CD4-positive, alpha-beta T cell (primary cell): ENCODE results near the gene FSHR. TPM values are rescaled to one million over a fixed set of nuclear protein-coding genes. Genes with fewer than 3 reads are reported as not detected.

Experiments used
- ATAC-seq: fragments of 200-7000 bp; cut with Tn5 transposase; one replicate; pipeline ENCODE4 v1.10.0; 2022; ENCODE audit warnings: mild to moderate bottlenecking; ENCODE audit not compliant: poor library complexity
- CTCF ChIA-PET: fragments of 350-600 bp; sonication (Branson Sonifier 250); formaldehyde crosslinking; loops from one replicate; lab custom pipeline; 2021; ENCODE audit warnings: antibody characterized with exemption, inconsistent platforms; lab: Charles Lee
- POLR2A ChIA-PET: fragments of 350-600 bp; sonication (Branson Sonifier 250); formaldehyde crosslinking; loops from one replicate; lab custom pipeline; 2021; ENCODE audit warnings: antibody characterized with exemption, inconsistent platforms; lab: Charles Lee
- DNase-seq, 14 experiments: peaks; one replicate each; pipeline ENCODE4 v3.0.0-alpha.2; 2013 to 2020; ENCODE audit warnings: mixed read lengths in 2 of 14
- H3K27ac ChIP-seq, 2 donors: one replicate each; pipeline versions ENCODE4 v1.5.1 to v1.7.0; 2013; ENCODE audit warnings: low read length in 2 of 2, low read depth in 1 of 2, mild to moderate bottlenecking in 1 of 2
- H3K27me3 ChIP-seq, 2 experiments: 1 replicate in 1 of 2; 2 replicates in 1 of 2; pipeline versions ENCODE4 v1.6.1 to v1.7.0; 2013; ENCODE audit warnings: low read length in 2 of 2, control low read depth in 1 of 2, mild to moderate bottlenecking in 1 of 2, moderate library complexity in 1 of 2; ENCODE audit not compliant: insufficient read depth in 2 of 2, control insufficient read depth in 1 of 2
- H3K36me3 ChIP-seq: one replicate; pipeline ENCODE4 v1.6.1; 2013; ENCODE audit warnings: low read length, control low read depth; ENCODE audit not compliant: insufficient read depth
- H3K4me1 ChIP-seq: one replicate; pipeline ENCODE4 v1.6.1; 2013; ENCODE audit warnings: low read length, control low read depth; ENCODE audit not compliant: insufficient read depth
- H3K4me3 ChIP-seq: one replicate; pipeline ENCODE4 v1.5.1; 2013; ENCODE audit warnings: mild to moderate bottlenecking, low read length, moderate library complexity
- H3K9me3 ChIP-seq, 2 experiments: 1 replicate in 1 of 2; 2 replicates in 1 of 2; pipeline versions ENCODE4 v1.6.1 to v1.7.0; 2013; ENCODE audit warnings: low read length in 2 of 2, mild to moderate bottlenecking in 2 of 2, control low read depth in 1 of 2, moderate library complexity in 1 of 2; ENCODE audit not compliant: control insufficient read depth in 1 of 2, insufficient read depth in 1 of 2
- H3K27ac Mint-ChIP-seq: one replicate; pipeline ENCODE4 v1.8.0; 2020; ENCODE audit warnings: mixed read lengths
- H3K27me3 Mint-ChIP-seq: one replicate; pipeline ENCODE4 v1.8.0; 2021; ENCODE audit warnings: mixed read lengths
- H3K36me3 Mint-ChIP-seq: one replicate; pipeline ENCODE4 v1.8.0; 2021; ENCODE audit warnings: low read depth, mixed read lengths
- H3K4me1 Mint-ChIP-seq: one replicate; pipeline ENCODE4 v1.8.0; 2021; ENCODE audit warnings: low read depth, mixed read lengths
- H3K4me3 Mint-ChIP-seq: one replicate; pipeline ENCODE4 v1.8.0; 2020; ENCODE audit warnings: mild to moderate bottlenecking, mixed read lengths
- H3K9me3 Mint-ChIP-seq: one replicate; pipeline ENCODE4 v1.8.0; 2020; ENCODE audit warnings: mixed read lengths
- CTCF ChIP-seq: fragments of 200-600 bp; IDR thresholded peaks from one replicate; pipeline ENCODE4 v1.8.0; 2022; ENCODE audit warnings: antibody characterized with exemption, mild to moderate bottlenecking
- intact Hi-C, 2 experiments: fragments of 100-400 bp; cut with DNase I in 1 of 2; cut with micrococcal nuclease in 1 of 2; formaldehyde crosslinking; loops; one replicate each; pipeline versions ENCODE4 v1.15.1 to v1.9.0; 2023 to 2025; cut with DNase I, micrococcal nuclease
- total RNA-seq, 174 experiments: library from RNA in 2 of 174; stranded (reverse) in 2 of 174; gene quantifications; one replicate each; pipeline ENCODE4 v1.2.3 and lab custom pipeline; 2021 to 2026

The FSHR gene
- total RNA-seq, 2 experiments from 2014 or later: not detected

GRCh38 chr2:49164729-49165128, 10.4 kb upstream of the FSHR start:
- no peaks in the 10 kb centered on the region for H3K4me1 Mint-ChIP-seq
- Histone ChIP-seq H3K9me3 (peaks cover 0 to 2% of the 10 kb centered on the region in 2 experiments), H3K36me3 (no peaks in the 10 kb centered on the region), H3K4me3 (no peak overlapping the region), H3K27me3 (no peaks in the 10 kb centered on the region), H3K4me1 (no peaks in the 10 kb centered on the region), H3K27ac (no peak overlapping the region)
- H3K9me3 Mint-ChIP-seq: peaks cover 3% of the 10 kb centered on the region
- POLR2A ChIA-PET: no interaction called here
- intact Hi-C loops: no loop called here
- no peaks in the 10 kb centered on the region for H3K36me3 Mint-ChIP-seq
- H3K4me3 Mint-ChIP-seq: no peak overlapping the region
- no peak overlapping the region for H3K27ac Mint-ChIP-seq
- DNase-seq: no peak
- H3K27me3 Mint-ChIP-seq: no peaks in the 10 kb centered on the region
- no peak for TF ChIP-seq CTCF
- no peak for ATAC-seq
- CTCF ChIA-PET: no interaction called here

DNA sequence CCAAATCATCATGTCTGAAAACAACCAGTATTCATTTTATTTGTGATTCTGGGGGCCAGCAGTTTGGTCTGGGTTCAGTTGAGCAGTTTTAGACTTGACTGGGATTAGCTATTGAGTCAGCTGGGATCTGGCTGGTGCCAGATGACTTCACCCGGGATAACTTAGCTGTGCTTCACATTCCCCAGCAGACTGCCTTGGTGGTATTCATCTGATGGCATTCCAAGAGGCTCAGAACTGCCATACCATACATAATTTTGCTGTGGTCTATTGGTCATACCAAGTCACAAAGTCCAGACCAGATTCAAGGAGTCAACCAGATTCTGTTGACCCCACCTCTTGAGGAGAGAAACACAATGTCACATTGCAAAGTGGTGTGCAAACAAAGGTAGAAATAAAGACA, 7.8 kb upstream of the FSHR start:
- no peak overlapping the region for H3K27ac Mint-ChIP-seq
- H3K36me3 Mint-ChIP-seq: no peaks in the 10 kb centered on the region
- DNase-seq: no peak

DNA sequence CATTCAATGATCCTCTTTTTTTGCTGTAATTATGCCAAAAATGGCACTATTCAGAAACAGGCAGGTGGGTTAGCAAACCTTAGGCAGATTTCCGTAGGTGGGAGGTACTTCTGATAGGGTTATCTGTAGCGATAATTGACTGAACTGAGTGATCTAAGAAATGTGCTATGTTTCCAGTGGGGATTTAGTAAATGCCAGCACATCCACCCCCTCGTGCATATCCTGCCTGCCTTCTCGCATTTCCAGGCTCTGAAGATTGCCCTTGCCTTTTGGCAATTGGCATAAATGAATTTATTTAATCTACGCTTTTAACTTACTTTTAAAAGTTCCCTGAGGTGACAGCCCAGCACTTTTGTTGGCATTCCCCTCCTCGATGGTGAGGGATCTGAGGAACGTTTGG, 576 bp upstream of the FSHR start:
- H3K9me3 Mint-ChIP-seq: peaks cover 2% of the 10 kb centered on the region
- no peaks in the 10 kb centered on the region for H3K4me1 Mint-ChIP-seq
- no peaks in the 10 kb centered on the region for H3K9me3 ChIP-seq
- H3K27ac ChIP-seq: no peak overlapping the region
- ATAC-seq (no peak), DNase-seq (no peak)
- H3K36me3 Mint-ChIP-seq: no peaks in the 10 kb centered on the region
- H3K36me3 ChIP-seq: no peaks in the 10 kb centered on the region
- no peaks in the 10 kb centered on the region for H3K4me1 ChIP-seq
- no peak for TF ChIP-seq CTCF
- intact Hi-C loops: no loop called here
- no peak overlapping the region for H3K27ac Mint-ChIP-seq
- H3K27me3 ChIP-seq: no peaks in the 10 kb centered on the region
- ChIA-PET POLR2A (no interaction called here), CTCF (no interaction called here)
- no peak overlapping the region for H3K4me3 Mint-ChIP-seq
- H3K4me3 ChIP-seq: no peak overlapping the region
- no peaks in the 10 kb centered on the region for H3K27me3 Mint-ChIP-seq

More for the DNA sequence above, 7.8 kb upstream of the FSHR start:
- ATAC-seq: no peak
- H3K27ac ChIP-seq: no peak overlapping the region
- TF ChIP-seq CTCF: no peak
- H3K9me3 ChIP-seq: no peaks in the 10 kb centered on the region
- H3K4me1 ChIP-seq: no peaks in the 10 kb centered on the region
- no peaks in the 10 kb centered on the region for H3K36me3 ChIP-seq
- no peak overlapping the region for H3K4me3 ChIP-seq
- Mint-ChIP-seq H3K27me3 (no peaks in the 10 kb centered on the region), H3K9me3 (no peaks in the 10 kb centered on the region), H3K4me3 (no peak overlapping the region), H3K4me1 (no peaks in the 10 kb centered on the region)
- no peaks in the 10 kb centered on the region for H3K27me3 ChIP-seq
- POLR2A ChIA-PET: no interaction called here
- intact Hi-C loops: no loop called here
- CTCF ChIA-PET: no interaction called here
